HepG2 (cell line): ENCODE results near the gene SIGLEC10. TPM values are rescaled to one million over a fixed set of nuclear protein-coding genes. Genes with fewer than 3 reads are reported as not detected.

Source experiments
- CAMTA2 ChIP-seq: sonication (generic); formaldehyde crosslinking; IDR thresholded peaks from 2 replicates; pipeline ENCODE4 v1.4.0; 2020; ENCODE audit warnings: mild to moderate bottlenecking, missing genetic modification reagents, borderline replicate concordance
- CBX5 ChIP-seq: sonication (generic); formaldehyde crosslinking; IDR thresholded peaks from 2 replicates; pipeline ENCODE4 v1.4.0; 2020; ENCODE audit warnings: missing genetic modification reagents, borderline replicate concordance
- EZH2 ChIP-seq: conservative IDR thresholded peaks from 2 replicates; pipeline ENCODE4 v1.6.1; 2012; ENCODE audit warnings: mild to moderate bottlenecking, low read depth, low read length, moderate library complexity
- GMEB2 ChIP-seq: IDR thresholded peaks from 2 replicates; pipeline ENCODE4 v1.6.1; 2016; ENCODE audit warnings: missing biosample characterization, missing genetic modification reagents, low read depth
- JUN ChIP-seq: sonication (generic); formaldehyde crosslinking; IDR thresholded peaks from 2 replicates; pipeline ENCODE4 v1.4.0; 2020; ENCODE audit warnings: mild to moderate bottlenecking, missing genetic modification reagents
- KLF16 ChIP-seq, 2 experiments: sonication (generic) in 1 of 2; formaldehyde crosslinking in 1 of 2; IDR thresholded peaks; 2 replicates each; pipeline versions ENCODE4 v1.6.1 to v1.8.0; 2016 to 2023; ENCODE audit warnings: missing genetic modification reagents in 2 of 2, missing compliant biosample characterization in 1 of 2
- NRL ChIP-seq: sonication (generic); formaldehyde crosslinking; IDR thresholded peaks from 2 replicates; pipeline ENCODE4 v1.5.0; 2020; ENCODE audit warnings: missing genetic modification reagents, mild to moderate bottlenecking, moderate library complexity, borderline replicate concordance
- PHB2 ChIP-seq: fragments of 450-650 bp; IDR thresholded peaks from 2 replicates; pipeline ENCODE4 v1.6.1; 2018; ENCODE audit not compliant: partially characterized antibody
- REL ChIP-seq: sonication (generic); formaldehyde crosslinking; conservative IDR thresholded peaks from 2 replicates; pipeline ENCODE4 v1.8.0; 2022; ENCODE audit warnings: mild to moderate bottlenecking, missing genetic modification reagents, moderate library complexity
- RORA ChIP-seq: sonication (generic); formaldehyde crosslinking; IDR thresholded peaks from 2 replicates; pipeline ENCODE4 v1.5.0; 2020; ENCODE audit warnings: mild to moderate bottlenecking, missing genetic modification reagents, moderate library complexity
- SUZ12 ChIP-seq: fragments of 150-350 bp; IDR thresholded peaks from 2 replicates; pipeline ENCODE4 v1.6.1; 2014; ENCODE audit warnings: low read depth, low read length
- TSC22D2 ChIP-seq: sonication (generic); formaldehyde crosslinking; IDR thresholded peaks from 2 replicates; pipeline ENCODE4 v1.5.1; 2020; ENCODE audit warnings: missing genetic modification reagents, mild to moderate bottlenecking, borderline replicate concordance
- ZBTB39 ChIP-seq: sonication (generic); formaldehyde crosslinking; IDR thresholded peaks from 2 replicates; pipeline ENCODE4 v1.5.0; 2020; ENCODE audit warnings: missing genetic modification reagents
- ZNF263 ChIP-seq: sonication (generic); formaldehyde crosslinking; IDR thresholded peaks from 2 replicates; pipeline ENCODE4 v1.4.0; 2020; ENCODE audit warnings: missing genetic modification reagents
- ZNF280B ChIP-seq: sonication (generic); formaldehyde crosslinking; IDR thresholded peaks from 2 replicates; pipeline ENCODE4 v1.5.0; 2020; ENCODE audit warnings: missing genetic modification reagents, mild to moderate bottlenecking, borderline replicate concordance
- ZNF33A ChIP-seq: sonication (generic); formaldehyde crosslinking; IDR thresholded peaks from 2 replicates; pipeline ENCODE4 v1.5.1; 2020; ENCODE audit warnings: missing genetic modification reagents, mild to moderate bottlenecking, moderate library complexity, borderline replicate concordance
- ZNF33B ChIP-seq: sonication (generic); formaldehyde crosslinking; IDR thresholded peaks from 2 replicates; pipeline ENCODE4 v1.5.1; 2020; ENCODE audit warnings: mild to moderate bottlenecking, missing genetic modification reagents
- ZNF34 ChIP-seq: sonication (generic); formaldehyde crosslinking; IDR thresholded peaks from 2 replicates; pipeline ENCODE4 v1.4.0; 2020; ENCODE audit warnings: mild to moderate bottlenecking, missing genetic modification reagents, borderline replicate concordance
- ZNF570 ChIP-seq: sonication (generic); formaldehyde crosslinking; IDR thresholded peaks from 2 replicates; pipeline ENCODE4 v1.4.0; 2020; ENCODE audit warnings: mild to moderate bottlenecking, missing genetic modification reagents, borderline replicate concordance
- ZNF850 ChIP-seq: sonication (generic); formaldehyde crosslinking; conservative IDR thresholded peaks from 2 replicates; pipeline ENCODE4 v1.9.0; 2021; ENCODE audit warnings: mild to moderate bottlenecking, missing genetic modification reagents
- polyA plus RNA-seq, 8 experiments: library from polyadenylated mRNA; depleted of rRNA in 3 of 8; stranded (reverse) in 7 of 8; unstranded in 1 of 8; fragments of >200 nt; fragmentation: Illumina TruSeq in 4 of 8; extraction: Trizol in 4 of 8; gene quantifications; 2 replicates each; pipeline versions ENCODE4 v1.2.1 to v1.2.3, GENCODE V29; 2011 to 2016; ENCODE audit warnings: low read depth in 4 of 8, missing spikeins in 1 of 8, mixed read lengths in 1 of 8; ENCODE audit not compliant: insufficient read depth in 1 of 8
- total RNA-seq, 5 experiments: library from RNA; depleted of rRNA; stranded (reverse); fragments of >200 nt; fragmentation: Illumina TruSeq; extraction: Trizol; gene quantifications; 2 replicates each; pipeline ENCODE4 v1.2.3, GENCODE V29; 2016; ENCODE audit warnings: low read depth in 1 of 5
- TF ChIP-seq, protein P1 (sequence below): fragments of 450-650 bp; IDR thresholded peaks from 2 replicates; pipeline ENCODE4 v1.6.1; 2017
- TF ChIP-seq, protein P2 (sequence below): sonication (generic); formaldehyde crosslinking; IDR thresholded peaks from 2 replicates; pipeline ENCODE4 v1.5.1; 2020; ENCODE audit warnings: missing genetic modification reagents, mild to moderate bottlenecking, borderline replicate concordance

The SIGLEC10 gene
- total and polyA plus RNA-seq, 2 of the 13 experiments (the other 11 are each of a cell fraction or from before 2014, with no cell fraction given): not detected

- no peak for TF ChIP-seq RORA (CRISPR knock-in tag)
- TF ChIP-seq NRL: no peak
- TF ChIP-seq TSC22D2 (CRISPR knock-in tag): peak; percentile 29; the same call in 1 of the 2 replicates
- no peak for TF ChIP-seq JUN
- TF ChIP-seq SUZ12: no peak
- peak in 1 of 2 experiments; percentile 53; a peak in 2 of 4 replicates for TF ChIP-seq KLF16 (CRISPR knock-in tag; IDR thresholded peaks at IDR 0.05)
- TF ChIP-seq PHB2: no peak
- TF ChIP-seq ZNF34 (CRISPR knock-in tag): no peak
- TF ChIP-seq, protein P1, sequence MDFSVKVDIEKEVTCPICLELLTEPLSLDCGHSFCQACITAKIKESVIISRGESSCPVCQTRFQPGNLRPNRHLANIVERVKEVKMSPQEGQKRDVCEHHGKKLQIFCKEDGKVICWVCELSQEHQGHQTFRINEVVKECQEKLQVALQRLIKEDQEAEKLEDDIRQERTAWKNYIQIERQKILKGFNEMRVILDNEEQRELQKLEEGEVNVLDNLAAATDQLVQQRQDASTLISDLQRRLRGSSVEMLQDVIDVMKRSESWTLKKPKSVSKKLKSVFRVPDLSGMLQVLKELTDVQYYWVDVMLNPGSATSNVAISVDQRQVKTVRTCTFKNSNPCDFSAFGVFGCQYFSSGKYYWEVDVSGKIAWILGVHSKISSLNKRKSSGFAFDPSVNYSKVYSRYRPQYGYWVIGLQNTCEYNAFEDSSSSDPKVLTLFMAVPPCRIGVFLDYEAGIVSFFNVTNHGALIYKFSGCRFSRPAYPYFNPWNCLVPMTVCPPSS: no peak
- 0 out of 2 replicates have a peak, but pooled peaks have one; percentile 12 for TF ChIP-seq ZNF280B (CRISPR knock-in tag)
- TF ChIP-seq ZBTB39 (CRISPR knock-in tag): no peak
- TF ChIP-seq ZNF850 (CRISPR knock-in tag): no peak
- no peak for TF ChIP-seq GMEB2 (CRISPR knock-in tag)
- TF ChIP-seq, protein P2, sequence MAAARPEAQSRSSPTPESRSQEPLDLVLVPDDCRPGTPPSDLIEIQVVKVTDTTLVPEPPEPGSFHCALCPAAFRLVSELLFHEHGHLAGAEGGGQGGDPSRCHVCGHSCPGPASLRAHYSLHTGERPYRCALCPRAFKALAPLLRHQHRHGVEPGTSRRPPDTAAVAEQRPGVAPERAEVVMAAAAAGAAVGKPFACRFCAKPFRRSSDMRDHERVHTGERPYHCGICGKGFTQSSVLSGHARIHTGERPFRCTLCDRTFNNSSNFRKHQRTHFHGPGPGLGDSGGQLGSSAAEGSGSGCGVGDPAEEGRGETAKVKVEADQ (CRISPR knock-in tag): peak; percentile 60; the same call in 1 of the 2 replicates
- no peak for TF ChIP-seq ZNF263 (CRISPR knock-in tag)
- no peak for TF ChIP-seq ZNF33A (CRISPR knock-in tag)
- no peak for TF ChIP-seq CBX5 (CRISPR knock-in tag)
- TF ChIP-seq EZH2: no peak
- TF ChIP-seq ZNF33B (CRISPR knock-in tag): no peak; the same call in 1 of the 2 replicates
- TF ChIP-seq CAMTA2 (CRISPR knock-in tag): no peak
- no peak for TF ChIP-seq ZNF570 (CRISPR knock-in tag)
- TF ChIP-seq REL: peak; percentile 80; the same call in 1 of the 2 replicates
These were observed 49.7 kb downstream of the SIGLEC10 start (continued) for GRCh38 chr19:51367565-51368365.
